Fibroblast of peridontal ligament (primary cell): ENCODE measurements around the gene PPIL4.
"Not testable (repeated sequence)": the region's sequence is repeated elsewhere in the genome, so short reads cannot be mapped to it uniquely, and the experiment has no call there.

Experiments
- DNase-seq: peaks from one replicate; pipeline ENCODE4 v3.0.0-alpha.2; 2010; ENCODE audit errors: extremely low read depth

PPIL4 gene

DNA sequence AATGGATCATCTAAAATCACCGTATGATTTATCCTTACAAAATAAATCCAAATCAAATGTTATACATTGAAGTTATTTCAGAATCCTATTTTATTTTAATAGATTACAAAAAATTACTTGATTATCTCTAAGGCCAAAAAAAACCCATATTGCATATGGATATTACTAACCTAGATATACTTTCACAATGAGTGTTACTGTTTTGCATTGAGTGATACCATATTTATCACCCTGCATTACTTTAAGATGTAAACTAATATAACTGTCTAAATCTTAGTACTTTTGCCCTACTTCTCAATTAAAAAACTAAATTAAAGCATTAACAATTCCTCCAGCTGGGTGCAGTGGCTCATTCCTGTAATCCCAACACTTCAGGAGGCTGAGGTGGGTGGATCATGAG lies 11.1 kb downstream of the PPIL4 start:
- no peak for DNase-seq

- no peak for DNase-seq
Observed at GRCh38 chr6:149529650-149530049, 16.2 kb downstream of the PPIL4 start.

- DNase-seq, result no peak
Observed at GRCh38 chr6:149515494-149515893, 30.3 kb downstream of the PPIL4 start.

DNA sequence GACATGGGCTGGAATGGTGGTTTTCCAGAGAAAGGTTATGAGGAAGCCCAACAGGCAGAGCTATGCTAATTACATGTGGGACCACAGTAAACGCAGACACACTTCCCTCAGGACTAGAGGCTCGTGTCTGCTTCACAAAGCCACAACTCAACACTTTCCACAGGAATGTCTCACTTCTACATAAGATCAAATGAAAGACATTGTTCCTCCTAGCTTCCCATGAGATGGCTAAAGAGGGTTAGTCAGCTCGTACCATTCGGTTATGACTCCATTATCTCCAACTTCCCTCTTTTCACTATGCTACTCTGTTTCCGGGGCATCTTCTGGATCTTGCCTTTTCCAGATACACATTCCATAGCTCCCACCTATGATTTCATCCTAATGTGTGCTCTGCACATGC lies 31.9 kb downstream of the PPIL4 start:
- no peak for DNase-seq

GRCh38 chr6:149510793-149511512 lies 34.9 kb downstream of the PPIL4 start:
- no peak for DNase-seq

- peak; percentile 58 for DNase-seq
Observed at GRCh38 chr6:149508485-149508884, 37.4 kb downstream of the PPIL4 start.

- DNase-seq, result no peak
Observed at GRCh38 chr6:149503872-149504271, 42.0 kb downstream of the PPIL4 start.

DNA sequence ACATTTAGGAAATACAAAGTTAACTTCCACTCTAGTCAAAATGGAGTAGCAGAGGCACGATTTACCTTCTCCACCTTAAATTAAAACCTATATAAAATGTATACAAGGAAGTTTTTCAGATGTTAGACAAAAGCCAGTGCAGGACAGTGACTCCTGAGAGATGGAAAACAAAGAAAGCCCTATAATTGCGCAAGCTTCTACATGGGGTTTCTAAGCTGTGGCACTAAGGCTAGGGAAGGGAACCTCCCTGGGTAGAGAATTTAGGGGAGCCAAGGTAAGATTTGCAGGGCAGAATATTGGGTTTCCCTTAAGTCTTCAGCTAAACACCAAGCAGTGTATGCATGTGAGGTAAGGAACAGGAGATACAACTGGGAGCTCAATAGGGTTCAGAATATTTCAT lies 42.6 kb downstream of the PPIL4 start:
- no peak for DNase-seq

DNA sequence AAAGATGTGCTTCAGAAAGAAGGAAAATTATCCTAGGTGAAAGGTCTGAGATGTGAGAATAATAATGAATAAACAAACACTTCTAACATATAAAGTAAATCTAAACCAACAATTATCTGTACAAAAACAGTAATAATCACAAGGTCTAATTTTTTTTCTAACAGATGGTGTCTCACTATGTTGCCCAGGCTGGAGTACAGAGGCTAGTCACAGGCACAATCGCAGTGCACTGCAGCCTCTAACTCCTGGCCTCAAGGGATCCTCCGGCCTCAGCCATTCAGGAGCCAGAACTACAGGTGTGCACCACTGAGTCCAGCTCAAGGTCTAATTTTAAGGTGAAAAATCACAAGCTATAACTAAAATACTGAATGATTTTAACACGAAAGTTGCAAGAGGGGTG lies 44.1 kb downstream of the PPIL4 start:
- DNase-seq, result no peak

DNA sequence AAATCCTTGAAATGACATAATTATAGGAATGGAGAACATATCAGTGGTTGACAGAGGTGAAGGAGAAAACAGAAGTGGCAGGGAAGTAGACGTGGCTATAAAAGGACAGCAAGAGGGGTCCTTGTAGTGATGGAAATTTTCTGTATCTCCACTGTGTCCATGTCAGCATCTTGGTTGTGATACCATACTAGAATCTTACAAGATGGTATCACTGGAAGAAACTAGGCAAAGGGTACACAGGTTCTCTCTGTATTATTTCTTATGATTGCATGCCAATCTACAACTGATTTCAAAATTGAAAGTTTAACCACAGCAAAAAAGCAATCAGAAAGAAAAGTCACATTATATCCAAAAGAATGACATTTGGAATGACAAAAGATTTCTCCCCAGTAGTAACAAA lies 44.6 kb downstream of the PPIL4 start:
- no peak for DNase-seq

DNA sequence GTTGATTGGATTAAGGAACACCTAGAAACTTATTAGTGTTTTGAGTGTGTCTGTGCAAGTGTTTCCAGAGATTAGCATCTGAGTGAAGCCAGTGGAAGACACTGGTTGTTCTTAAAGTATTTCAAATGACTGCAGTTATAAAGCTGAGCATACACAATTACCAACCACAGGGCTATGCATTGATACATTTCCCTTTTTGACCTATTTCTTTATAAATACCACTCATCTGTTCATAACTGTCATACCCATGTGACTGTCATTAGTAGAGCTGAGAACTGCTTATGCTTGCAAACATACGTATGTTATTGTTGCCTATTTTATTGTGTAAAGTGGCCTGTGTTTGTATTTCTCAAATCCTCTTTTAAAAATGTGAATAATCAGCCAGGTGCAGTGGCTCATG lies 45.7 kb downstream of the PPIL4 start:
- no peak for DNase-seq

GRCh38 chr6:149499066-149499465 lies 46.8 kb downstream of the PPIL4 start:
- peak; percentile 89 for DNase-seq

- no peak for DNase-seq
Observed at GRCh38 chr6:149497365-149497764, 48.5 kb downstream of the PPIL4 start.

DNA sequence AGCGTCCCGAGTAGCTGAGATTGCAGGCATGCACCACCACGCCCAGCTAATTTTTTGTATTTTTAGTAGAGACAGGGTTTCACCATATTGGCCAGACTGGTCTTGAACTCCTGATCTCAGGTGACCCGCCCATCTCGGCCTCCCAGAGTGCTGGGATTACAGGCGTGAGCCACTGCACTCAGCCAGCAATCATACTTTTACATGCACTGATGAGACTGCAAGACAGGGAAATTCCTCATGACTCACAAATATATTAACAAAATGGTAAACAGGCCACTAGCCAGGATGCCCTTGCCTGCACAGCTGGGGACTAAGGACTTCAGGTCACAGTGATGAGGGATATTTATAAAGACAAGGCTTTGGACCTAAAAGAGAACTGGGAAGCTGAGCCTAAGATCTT lies 49.2 kb downstream of the PPIL4 start:
- peak; percentile 45 for DNase-seq

- DNase-seq, result not testable (repeated sequence)
Observed at GRCh38 chr6:149495349-149496016, 50.4 kb downstream of the PPIL4 start.

DNA sequence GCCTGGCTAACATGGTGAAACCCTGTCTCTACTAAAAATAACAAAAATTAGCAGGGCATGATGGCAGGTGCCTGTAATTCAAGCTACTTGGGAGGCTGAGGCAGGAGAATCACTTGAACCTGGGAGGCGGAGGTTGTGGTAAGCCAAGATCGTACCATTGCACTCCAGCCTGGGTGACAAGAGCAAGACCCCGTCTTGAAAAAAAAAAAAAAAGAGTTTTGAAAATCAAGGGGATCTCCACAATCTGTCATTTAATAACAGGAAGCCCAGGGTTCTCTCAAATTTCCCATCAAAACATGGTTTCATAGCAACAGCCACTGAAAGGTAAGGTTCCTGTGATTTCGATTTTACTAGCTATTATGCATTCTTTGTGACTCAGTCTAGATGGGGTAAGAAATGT lies 51.0 kb downstream of the PPIL4 start:
- DNase-seq, result not testable (repeated sequence)

DNA sequence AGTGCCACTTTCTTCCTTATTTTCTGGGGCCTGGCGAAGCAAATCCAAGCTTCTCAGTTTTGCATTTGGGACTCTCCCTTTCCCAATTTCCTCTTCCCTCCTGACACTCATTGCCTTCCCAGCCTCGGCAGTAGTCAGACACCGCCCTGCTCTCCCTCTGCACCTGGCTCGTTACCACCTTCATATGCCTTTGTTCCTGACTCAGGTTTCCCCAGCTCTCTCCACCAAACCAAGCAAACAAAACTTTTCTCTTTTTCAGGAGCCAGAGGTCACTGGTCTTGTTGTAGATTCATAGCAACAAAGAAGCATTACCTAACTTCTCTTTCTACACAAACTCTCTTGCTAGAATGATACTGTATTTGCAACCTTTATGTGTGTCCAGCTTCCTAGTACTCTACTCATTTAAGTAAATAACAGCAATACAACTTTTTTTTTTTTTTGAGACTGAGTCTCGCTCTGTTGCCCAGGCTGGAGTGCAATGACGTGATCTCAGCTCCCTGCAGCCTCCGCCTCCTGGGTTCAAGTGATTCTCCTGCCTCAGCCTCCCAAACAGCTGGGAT lies 52.0 kb downstream of the PPIL4 start:
- no peak for DNase-seq

DNA sequence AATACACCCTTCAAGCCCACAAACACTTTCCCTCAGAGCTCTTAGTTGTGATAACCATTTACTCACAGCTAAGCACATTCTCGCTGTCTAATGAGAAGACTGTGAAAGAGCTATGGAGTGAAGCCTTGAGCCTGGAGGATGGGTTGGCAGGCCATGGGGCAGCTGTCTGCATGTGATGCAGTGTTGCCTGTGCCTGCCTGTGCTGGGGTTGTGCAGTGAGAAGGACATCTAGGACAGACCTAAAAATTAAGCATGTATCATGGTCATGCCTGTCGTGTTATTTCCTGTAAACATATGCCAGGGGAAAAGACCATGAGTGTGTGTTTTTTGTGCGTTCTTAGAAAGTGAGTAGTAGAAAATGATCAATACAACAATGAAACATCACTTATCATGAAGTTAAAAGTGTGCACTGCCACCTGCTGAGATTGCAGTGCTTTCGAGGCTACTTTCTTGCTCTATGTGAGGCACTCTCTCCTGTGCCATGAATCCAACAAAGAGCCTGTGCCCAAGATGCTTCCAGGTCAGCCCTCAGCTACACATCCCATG lies 53.0 kb downstream of the PPIL4 start:
- DNase-seq, result no peak

DNA sequence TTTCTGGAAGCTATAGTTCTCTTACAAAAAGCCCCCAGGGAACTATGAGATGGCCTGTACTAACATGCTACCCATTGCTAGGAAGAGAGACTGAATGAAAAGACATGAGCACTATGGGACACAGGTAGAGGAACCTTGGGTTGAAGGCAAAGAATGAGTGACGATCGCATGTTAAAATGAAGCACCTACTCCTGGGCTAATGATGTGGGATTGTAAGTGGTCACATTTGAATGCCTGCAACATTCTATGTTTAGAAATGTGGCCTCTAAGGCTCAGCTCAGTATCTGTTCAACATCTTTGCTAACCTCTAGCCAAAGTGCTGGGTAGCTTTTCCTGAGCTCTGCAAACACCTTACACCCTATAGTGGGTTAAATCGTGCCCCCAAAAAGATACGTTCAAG lies 55.9 kb downstream of the PPIL4 start:
- DNase-seq, result no peak

GRCh38 chr6:149488815-149489214 lies 57.0 kb downstream of the PPIL4 start:
- DNase-seq, result no peak

DNA sequence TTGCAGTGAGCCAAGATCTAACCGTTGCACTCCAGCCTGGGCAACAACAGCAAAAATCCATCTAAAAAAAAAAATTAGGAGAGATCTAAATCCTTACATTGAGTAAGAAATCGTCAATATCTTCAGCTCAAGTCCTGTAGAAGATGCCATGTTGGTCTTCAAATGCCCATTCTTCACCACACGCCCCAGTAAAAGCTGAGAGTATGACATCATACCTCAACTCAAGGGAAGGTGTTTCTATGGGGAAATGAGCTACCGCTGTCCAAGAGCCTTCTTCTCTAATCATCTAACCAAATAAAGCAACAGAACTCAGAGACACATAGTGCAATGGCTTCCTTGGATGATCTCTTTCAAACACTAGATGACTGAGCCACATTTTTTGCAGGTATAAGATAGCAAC lies 58.5 kb downstream of the PPIL4 start:
- no peak for DNase-seq

DNA sequence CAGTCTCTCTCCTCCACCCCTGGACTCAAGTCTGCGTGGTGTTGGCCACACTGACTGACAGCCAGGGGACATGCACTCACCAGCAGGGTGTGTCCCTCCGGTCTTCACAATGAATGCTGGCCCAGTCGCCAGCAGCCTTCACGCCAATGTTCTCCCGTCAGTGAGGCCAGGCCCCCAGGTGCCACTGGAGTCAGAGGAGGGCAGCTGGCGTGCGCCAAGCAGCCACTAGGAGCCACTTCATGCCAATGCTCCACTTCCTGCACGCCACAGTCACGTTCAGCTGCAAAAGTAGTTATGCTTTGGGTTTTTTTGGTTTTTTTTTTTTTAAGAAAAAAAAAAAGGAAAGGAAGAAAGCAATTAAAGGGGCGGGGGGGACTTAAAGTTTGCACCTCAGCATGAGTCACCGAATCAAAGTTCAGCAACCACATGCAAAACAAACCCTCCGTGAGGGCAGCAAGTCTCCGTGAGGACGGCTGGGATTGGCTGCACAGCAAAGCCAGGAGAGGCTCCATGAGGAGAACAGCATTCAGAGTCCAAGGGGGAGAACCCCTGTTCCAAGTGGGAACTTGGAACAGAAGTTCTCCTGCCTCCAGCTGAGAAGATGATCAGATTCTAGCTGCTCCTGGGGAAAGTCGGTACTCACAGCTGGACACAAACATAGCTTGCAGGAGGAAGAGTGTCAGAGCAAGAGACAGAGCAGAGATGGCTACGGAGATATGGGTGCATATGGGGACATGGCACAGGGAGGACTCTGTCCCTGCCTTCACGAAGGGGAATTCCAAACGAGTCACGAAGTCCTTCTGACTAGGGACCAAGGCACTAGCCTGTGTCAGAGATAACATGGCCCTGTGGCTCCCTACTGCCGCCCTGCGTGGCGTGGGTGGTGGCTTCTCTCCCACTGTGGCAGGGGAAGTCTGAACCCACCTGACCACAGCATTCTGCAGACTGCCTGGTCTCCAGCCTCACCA lies 60.8 kb downstream of the PPIL4 start, which contains the start of gene ZC3H12D:
ZC3H12D (minus strand) TSS at position 282 of the 968 bp plus-strand sequence. CDS start 10,471 bp downstream, outside the sequence.
- DNase-seq, result peak; percentile 44
